Measurements from ENCODE around the gene PPP1R15A. TPM values are rescaled to one million over a fixed set of nuclear protein-coding genes. Genes with fewer than 3 reads are reported as not detected.
A peak's percentile ranks its signal among the peaks of the same experiment; 100 is the strongest.

Gene PPP1R15A
- total and polyA plus RNA-seq, 7 experiments from 2014 or later = 23.0 to 1,030 (median 66.8) TPM

DNA sequence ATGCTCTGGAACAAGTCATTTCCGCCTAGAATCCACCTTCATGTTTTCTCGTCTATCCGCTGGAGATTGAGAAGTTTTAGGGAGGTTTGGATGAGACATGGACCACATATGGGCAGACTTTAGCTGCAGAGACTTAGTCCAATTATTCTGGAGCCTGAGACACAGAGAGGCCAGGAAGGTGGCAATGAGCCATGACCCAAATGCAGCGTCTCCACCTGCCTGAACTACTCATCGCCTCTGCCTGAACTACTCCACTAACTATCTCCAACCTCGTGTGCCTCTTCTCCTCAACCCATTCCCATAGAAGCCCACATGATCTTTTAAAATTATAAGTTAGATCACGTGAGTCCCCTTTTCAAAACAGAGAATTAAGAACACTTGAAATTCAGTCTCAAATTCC is 9.4 kb upstream of the PPP1R15A start:
- H3K36me3 Mint-ChIP-seq = no peaks in the 10 kb centered on the region
- intact Hi-C loops (cut with micrococcal nuclease) = no loop called here
- DNase-seq (no peak), ATAC-seq (no peak)
- H3K4me3 ChIP-seq (ENCODE audit: low read length) = no peak overlapping the region
- no peak overlapping the region for H3K27ac Mint-ChIP-seq
- POLR2A ChIA-PET = no interaction called here
- CTCF ChIA-PET = no interaction called here
- H3K4me1 Mint-ChIP-seq = peaks cover 0 to 8% (median 0%) of the 10 kb centered on the region in 7 donors
- H3K27ac ChIP-seq (ENCODE audit: low read depth, low read length) = no peak overlapping the region
- H3K4me3 Mint-ChIP-seq = no peak overlapping the region
- peaks cover 0 to 9% (median 0%) of the 10 kb centered on the region in 5 donors for H3K27me3 Mint-ChIP-seq
- H3K4me1 ChIP-seq (ENCODE audit: control insufficient read depth in 2 of 2, insufficient read depth in 2 of 2, low read length in 2 of 2) = no peaks in the 10 kb centered on the region
- no peaks in the 10 kb centered on the region for H3K36me3 ChIP-seq (ENCODE audit: control insufficient read depth in 2 of 3, insufficient read depth in 3 of 3, low read length in 3 of 3)
- H3K27me3 ChIP-seq (ENCODE audit: control insufficient read depth in 2 of 2, insufficient read depth in 2 of 2, low read length in 2 of 2) = no peaks in the 10 kb centered on the region
- no peaks in the 10 kb centered on the region for H3K9me3 ChIP-seq (ENCODE audit: control insufficient read depth in 2 of 3, low read length in 3 of 3)
- H3K9me3 Mint-ChIP-seq = no peaks in the 10 kb centered on the region

DNA sequence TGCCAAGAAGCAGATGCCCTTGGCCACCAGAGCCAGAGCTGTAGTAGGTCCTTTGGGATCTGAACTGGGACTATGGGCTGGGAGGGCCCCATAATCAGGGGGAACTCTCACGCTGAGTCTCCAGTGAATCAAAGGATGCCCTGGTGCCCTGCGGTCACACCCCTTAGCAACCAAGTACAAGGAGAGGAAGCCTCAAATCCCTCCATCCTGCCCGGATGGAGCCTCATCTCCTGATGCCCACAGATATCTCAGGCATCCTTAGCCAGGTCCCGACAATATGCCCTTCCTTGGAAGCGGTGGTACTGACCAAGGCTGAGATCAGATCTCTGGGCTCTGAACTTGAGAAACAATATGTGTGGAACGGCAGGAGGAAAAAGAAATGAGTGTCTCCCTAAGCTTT is 5.5 kb upstream of the PPP1R15A start:
- H3K9me3 ChIP-seq (ENCODE audit: control insufficient read depth in 2 of 3, low read length in 3 of 3) = no peaks in the 10 kb centered on the region
- Mint-ChIP-seq H3K4me1 (peaks cover 0 to 6% (median 0%) of the 10 kb centered on the region in 7 donors), H3K27me3 (peaks cover 0 to 14% (median 0%) of the 10 kb centered on the region in 5 donors), H3K27ac (peak overlapping the region in 1 of 9 donors; percentile 20), H3K36me3 (no peaks in the 10 kb centered on the region), H3K4me3 (no peak overlapping the region), H3K9me3 (no peaks in the 10 kb centered on the region)
- H3K27ac ChIP-seq (ENCODE audit: low read depth, low read length) = no peak overlapping the region
- intact Hi-C loops (cut with micrococcal nuclease) = no loop called here
- ATAC-seq (no peak), DNase-seq (no peak)
- no peaks in the 10 kb centered on the region for H3K27me3 ChIP-seq (ENCODE audit: control insufficient read depth in 2 of 2, insufficient read depth in 2 of 2, low read length in 2 of 2)
- no peaks in the 10 kb centered on the region for H3K36me3 ChIP-seq (ENCODE audit: control insufficient read depth in 2 of 3, insufficient read depth in 3 of 3, low read length in 3 of 3)
- H3K4me3 ChIP-seq (ENCODE audit: low read length) = no peak overlapping the region
- peaks cover 0 to under 1% of the 10 kb centered on the region in 2 donors for H3K4me1 ChIP-seq (ENCODE audit: control insufficient read depth in 2 of 2, insufficient read depth in 2 of 2, low read length in 2 of 2)
- ChIA-PET POLR2A (interaction anchor here (1.1 kb wide), 1 partner anchor 15 kb away, joined by 3 read pairs; no protein-coding TSS in a partner anchor), CTCF (interaction anchor here (0.6 kb wide), 2 partner anchors 26 to 1455 kb away, joined by 3 to 4 read pairs; no protein-coding TSS in a partner anchor)

GRCh38 chr19:48867123-48867745 is 5.0 kb upstream of the PPP1R15A start:
- intact Hi-C loops (cut with micrococcal nuclease) = no loop called here
- Mint-ChIP-seq H3K9me3 (peaks cover 0 to 1% (median 0%) of the 10 kb centered on the region in 11 donors), H3K4me1 (peaks cover 4 to 8% (median 4%) of the 10 kb centered on the region in 7 donors), H3K4me3 (no peak overlapping the region), H3K36me3 (no peaks in the 10 kb centered on the region), H3K27ac (no peak overlapping the region), H3K27me3 (peaks cover 0 to 16% (median 0%) of the 10 kb centered on the region in 5 donors)
- Histone ChIP-seq H3K9me3 (ENCODE audit: control insufficient read depth in 2 of 3, low read length in 3 of 3) (no peaks in the 10 kb centered on the region), H3K4me3 (ENCODE audit: low read length) (no peak overlapping the region), H3K4me1 (ENCODE audit: control insufficient read depth in 2 of 2, insufficient read depth in 2 of 2, low read length in 2 of 2) (peaks cover 0 to 4% of the 10 kb centered on the region in 2 donors), H3K27ac (ENCODE audit: low read depth, low read length) (no peak overlapping the region), H3K36me3 (ENCODE audit: control insufficient read depth in 2 of 3, insufficient read depth in 3 of 3, low read length in 3 of 3) (peaks cover 0 to under 1% (median 0%) of the 10 kb centered on the region in 3 experiments), H3K27me3 (ENCODE audit: control insufficient read depth in 2 of 2, insufficient read depth in 2 of 2, low read length in 2 of 2) (no peaks in the 10 kb centered on the region)
- ChIA-PET POLR2A (no interaction called here), CTCF (no interaction called here)
- DNase-seq (no peak), ATAC-seq (no peak)

GRCh38 chr19:48867746-48868113 is 4.5 kb upstream of the PPP1R15A start:
- intact Hi-C loops (cut with micrococcal nuclease) = no loop called here
- H3K36me3 ChIP-seq (ENCODE audit: control insufficient read depth in 2 of 3, insufficient read depth in 3 of 3, low read length in 3 of 3) = peaks cover 0 to 5% (median 0%) of the 10 kb centered on the region in 3 experiments
- no peak for DNase-seq
- no peaks in the 10 kb centered on the region for H3K9me3 ChIP-seq (ENCODE audit: control insufficient read depth in 2 of 3, low read length in 3 of 3)
- ATAC-seq = no peak
- Mint-ChIP-seq H3K27me3 (peaks cover 0 to 20% (median 0%) of the 10 kb centered on the region in 5 donors), H3K27ac (no peak overlapping the region), H3K9me3 (peaks cover 0 to 5% (median 0%) of the 10 kb centered on the region in 11 donors), H3K4me3 (no peak overlapping the region), H3K4me1 (peaks cover 5 to 11% (median 6%) of the 10 kb centered on the region in 7 donors), H3K36me3 (peaks cover 0 to 3% (median 0%) of the 10 kb centered on the region in 5 donors)
- peaks cover 0 to 4% of the 10 kb centered on the region in 2 donors for H3K4me1 ChIP-seq (ENCODE audit: control insufficient read depth in 2 of 2, insufficient read depth in 2 of 2, low read length in 2 of 2)
- CTCF ChIA-PET = no interaction called here
- no peaks in the 10 kb centered on the region for H3K27me3 ChIP-seq (ENCODE audit: control insufficient read depth in 2 of 2, insufficient read depth in 2 of 2, low read length in 2 of 2)
- H3K4me3 ChIP-seq (ENCODE audit: low read length) = no peak overlapping the region
- POLR2A ChIA-PET = no interaction called here
- no peak overlapping the region for H3K27ac ChIP-seq (ENCODE audit: low read depth, low read length)

- Mint-ChIP-seq H3K27ac (peak within 1 kb of the TSS in 3 of 9 donors; percentile 9 to 22 (median 9)), H3K27me3 (peaks cover 0 to 21% (median 0%) of the 10 kb centered on the region in 5 donors), H3K9me3 (peaks cover 0 to 5% (median 0%) of the 10 kb centered on the region in 11 donors), H3K36me3 (peaks cover 0 to 4% (median under 1%) of the 10 kb centered on the region in 5 donors), H3K4me3 (no peak within 1 kb of the TSS), H3K4me1 (peaks cover 9 to 17% (median 12%) of the 10 kb centered on the region in 7 donors)
- H3K4me3 ChIP-seq (ENCODE audit: low read length) = no peak within 1 kb of the TSS
- peaks cover 0 to 7% (median 0%) of the 10 kb centered on the region in 3 experiments for H3K36me3 ChIP-seq (ENCODE audit: control insufficient read depth in 2 of 3, insufficient read depth in 3 of 3, low read length in 3 of 3)
- ChIA-PET CTCF (no interaction called here), POLR2A (no interaction called here)
- ATAC-seq (no peak), DNase-seq (no peak)
- H3K27me3 ChIP-seq (ENCODE audit: control insufficient read depth in 2 of 2, insufficient read depth in 2 of 2, low read length in 2 of 2) = no peaks in the 10 kb centered on the region
- H3K27ac ChIP-seq (ENCODE audit: low read depth, low read length) = no peak within 1 kb of the TSS
- no peaks in the 10 kb centered on the region for H3K9me3 ChIP-seq (ENCODE audit: control insufficient read depth in 2 of 3, low read length in 3 of 3)
- intact Hi-C loops (cut with micrococcal nuclease) = no loop called here
- peaks cover 3 to 8% of the 10 kb centered on the region in 2 donors for H3K4me1 ChIP-seq (ENCODE audit: control insufficient read depth in 2 of 2, insufficient read depth in 2 of 2, low read length in 2 of 2)
Measured at GRCh38 chr19:48868114-48868886, 3.9 kb upstream of the PPP1R15A start, which contains the start of gene PLEKHA4. TSS of gene PLEKHA4 (minus strand) at chr19:48868617. CDS start at chr19:48867620, 997 bp downstream.

DNA sequence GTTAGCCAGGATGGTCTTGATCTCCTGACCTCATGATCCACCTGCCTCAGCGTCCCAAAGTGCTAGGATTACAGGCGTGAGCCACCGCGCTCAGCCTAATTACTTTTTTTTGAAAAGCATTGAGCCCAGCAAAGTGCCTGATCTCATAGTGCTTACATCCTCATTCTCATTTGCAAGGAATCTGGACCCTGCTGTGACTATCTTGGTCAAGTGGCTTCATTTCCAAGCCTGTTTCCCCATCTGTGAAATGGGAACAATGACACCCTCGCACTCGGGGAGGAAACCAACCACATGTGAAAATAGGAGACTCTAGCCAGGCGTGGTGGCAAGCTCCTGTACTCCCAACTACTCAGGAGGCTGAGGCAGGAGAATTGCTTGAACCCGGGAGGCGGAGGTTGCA is 2.2 kb upstream of the PPP1R15A start:
- peaks cover 20 to 26% of the 10 kb centered on the region in 2 donors for H3K4me1 ChIP-seq (ENCODE audit: control insufficient read depth in 2 of 2, insufficient read depth in 2 of 2, low read length in 2 of 2)
- ChIA-PET CTCF (interaction anchor here (0.6 kb wide), 1 partner anchor 131 kb away, joined by 5 read pairs; no protein-coding TSS in a partner anchor), POLR2A (no interaction called here)
- peaks cover 23 to 33% (median 27%) of the 10 kb centered on the region in 7 donors for H3K4me1 Mint-ChIP-seq
- H3K4me3 ChIP-seq (ENCODE audit: low read length) = no peak overlapping the region
- no peaks in the 10 kb centered on the region for H3K9me3 ChIP-seq (ENCODE audit: control insufficient read depth in 2 of 3, low read length in 3 of 3)
- H3K36me3 ChIP-seq (ENCODE audit: control insufficient read depth in 2 of 3, insufficient read depth in 3 of 3, low read length in 3 of 3) = peaks cover 0 to 21% (median 0%) of the 10 kb centered on the region in 3 experiments
- no peak overlapping the region for H3K4me3 Mint-ChIP-seq
- H3K27me3 Mint-ChIP-seq = peaks cover 0 to 21% (median 0%) of the 10 kb centered on the region in 5 donors
- ATAC-seq (no peak), DNase-seq (no peak)
- peaks cover 0 to 19% (median 8%) of the 10 kb centered on the region in 5 donors for H3K36me3 Mint-ChIP-seq
- no peak overlapping the region for H3K27ac ChIP-seq (ENCODE audit: low read depth, low read length)
- H3K27me3 ChIP-seq (ENCODE audit: control insufficient read depth in 2 of 2, insufficient read depth in 2 of 2, low read length in 2 of 2) = no peaks in the 10 kb centered on the region
- peaks cover 0 to 5% (median 0%) of the 10 kb centered on the region in 11 donors for H3K9me3 Mint-ChIP-seq
- intact Hi-C loops (cut with micrococcal nuclease) = loop anchor here in 1 of 2 donors (5.0 kb wide), 1 partner anchor 62 kb away; the partner anchor contains the start of gene DHDH
- H3K27ac Mint-ChIP-seq = no peak overlapping the region

Data from naive thymus-derived CD4-positive, alpha-beta T cell (primary cell).